PC-9 (cell line): ENCODE measurements around the gene ANO1.

ENCODE experiments used
- EZH2 ChIP-seq: fragments of 200-600 bp; sonication (generic); IDR thresholded peaks from 2 replicates; pipeline ENCODE4 v1.8.0; 2017; ENCODE audit warnings: antibody characterized with exemption, low read depth
- TF ChIP-seq, protein P1 (sequence below): fragments of 200-600 bp; sonication (generic); conservative IDR thresholded peaks from 2 replicates; pipeline ENCODE4 v1.6.1; 2017; ENCODE audit warnings: mixed run types, antibody characterized with exemption, mild to moderate bottlenecking, moderate library complexity

DNA sequence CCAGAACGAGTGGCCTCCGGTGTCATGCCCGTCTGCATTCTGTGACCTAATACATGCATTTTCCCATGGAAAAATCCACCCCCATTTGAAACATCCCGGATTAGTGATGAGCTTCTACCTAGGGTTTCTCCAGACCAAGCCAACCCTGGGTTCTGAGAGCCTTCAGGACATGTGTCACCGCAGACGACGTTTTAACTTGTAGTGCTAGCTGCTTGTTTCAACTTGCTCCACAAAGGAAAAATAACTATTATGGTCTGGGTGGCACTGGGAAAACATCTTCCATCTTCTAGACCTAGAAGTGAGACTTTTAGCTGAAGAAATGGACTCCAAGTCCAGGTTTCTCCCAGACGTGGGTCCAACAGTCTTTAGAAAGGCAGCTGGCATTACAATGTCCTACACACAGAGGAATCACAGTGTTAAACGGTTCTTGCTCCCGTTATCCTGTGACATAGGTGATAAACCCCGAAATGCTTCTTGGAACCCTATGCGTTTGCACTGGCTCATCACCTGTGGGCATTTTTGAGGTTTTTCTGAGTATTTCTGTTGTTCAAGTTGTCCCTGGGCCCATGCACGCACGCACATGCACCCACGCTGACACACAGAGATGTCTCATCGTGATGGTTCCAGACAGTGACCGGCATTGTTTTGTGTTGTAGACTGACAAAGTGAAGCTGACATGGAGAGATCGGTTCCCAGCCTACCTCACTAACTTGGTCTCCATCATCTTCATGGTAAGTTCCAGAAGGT, 78.3 kb downstream of the ANO1 start:
- TF ChIP-seq, protein P1, sequence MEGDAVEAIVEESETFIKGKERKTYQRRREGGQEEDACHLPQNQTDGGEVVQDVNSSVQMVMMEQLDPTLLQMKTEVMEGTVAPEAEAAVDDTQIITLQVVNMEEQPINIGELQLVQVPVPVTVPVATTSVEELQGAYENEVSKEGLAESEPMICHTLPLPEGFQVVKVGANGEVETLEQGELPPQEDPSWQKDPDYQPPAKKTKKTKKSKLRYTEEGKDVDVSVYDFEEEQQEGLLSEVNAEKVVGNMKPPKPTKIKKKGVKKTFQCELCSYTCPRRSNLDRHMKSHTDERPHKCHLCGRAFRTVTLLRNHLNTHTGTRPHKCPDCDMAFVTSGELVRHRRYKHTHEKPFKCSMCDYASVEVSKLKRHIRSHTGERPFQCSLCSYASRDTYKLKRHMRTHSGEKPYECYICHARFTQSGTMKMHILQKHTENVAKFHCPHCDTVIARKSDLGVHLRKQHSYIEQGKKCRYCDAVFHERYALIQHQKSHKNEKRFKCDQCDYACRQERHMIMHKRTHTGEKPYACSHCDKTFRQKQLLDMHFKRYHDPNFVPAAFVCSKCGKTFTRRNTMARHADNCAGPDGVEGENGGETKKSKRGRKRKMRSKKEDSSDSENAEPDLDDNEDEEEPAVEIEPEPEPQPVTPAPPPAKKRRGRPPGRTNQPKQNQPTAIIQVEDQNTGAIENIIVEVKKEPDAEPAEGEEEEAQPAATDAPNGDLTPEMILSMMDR: no peak
- TF ChIP-seq EZH2: no peak
